Progenitor cell of endocrine pancreas (in vitro differentiated cells): ENCODE measurements around the gene GTPBP4. TPM values are rescaled to one million over a fixed set of nuclear protein-coding genes. Genes with fewer than 3 reads are reported as not detected.

ENCODE experiments used
- DNase-seq: peaks from one replicate; pipeline ENCODE4 v3.0.0; 2021; ENCODE audit warnings: low spot score; ENCODE audit not compliant: unreplicated experiment
- H3K27ac Mint-ChIP-seq: 2 replicates; pipeline ENCODE4 v1.8.0; 2021; ENCODE audit warnings: mild to moderate bottlenecking, moderate library complexity, mixed read lengths
- H3K27me3 Mint-ChIP-seq: 2 replicates; pipeline ENCODE4 v1.8.0; 2021; ENCODE audit warnings: mixed read lengths
- H3K36me3 Mint-ChIP-seq: 2 replicates; pipeline ENCODE4 v1.8.0; 2022; ENCODE audit warnings: mixed read lengths; ENCODE audit not compliant: insufficient read depth
- H3K4me1 Mint-ChIP-seq: 2 replicates; pipeline ENCODE4 v1.8.0; 2021; ENCODE audit warnings: low read depth, mixed read lengths
- H3K4me3 Mint-ChIP-seq: 2 replicates; pipeline ENCODE4 v1.8.0; 2021; ENCODE audit warnings: low read depth, mild to moderate bottlenecking, moderate library complexity, mixed read lengths
- H3K9me3 Mint-ChIP-seq: 2 replicates; pipeline ENCODE4 v1.8.0; 2021; ENCODE audit warnings: low read depth, mixed read lengths
- total RNA-seq: library from RNA; stranded (reverse); gene quantifications from 2 replicates; pipeline ENCODE4 v1.2.1, GENCODE V29; 2021
- TF ChIP-seq, protein P1 (sequence below): fragments of 200-600 bp; sonication (generic); IDR thresholded peaks from one replicate; pipeline ENCODE4 v1.5.0; 2021; ENCODE audit warnings: antibody characterized with exemption, mild to moderate bottlenecking; ENCODE audit not compliant: unreplicated experiment

GTPBP4 gene
- total RNA-seq, 1 donor from 2014 or later: 53.2 TPM

DNA sequence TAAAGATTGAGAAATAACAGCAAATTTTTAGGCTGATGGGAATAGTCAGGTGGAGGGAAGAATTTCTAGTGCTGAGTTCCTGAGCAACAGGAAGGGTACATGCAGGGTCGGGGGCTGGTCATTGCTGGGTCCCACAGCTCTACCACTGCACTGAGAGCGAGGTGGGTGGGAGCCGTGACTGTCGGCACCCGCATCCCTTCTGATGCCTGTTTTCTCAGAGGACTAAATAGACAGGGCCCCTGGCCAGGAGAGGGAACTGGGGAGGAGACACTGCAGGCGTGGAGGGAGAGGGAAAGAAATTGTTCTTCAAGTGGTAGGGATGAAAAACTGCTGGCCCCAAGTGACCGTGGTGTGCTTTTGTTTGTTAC, 7.3 kb downstream of the GTPBP4 start:
- H3K9me3 Mint-ChIP-seq: no peaks in the 10 kb centered on the region
- no peak overlapping the region for H3K27ac Mint-ChIP-seq
- H3K27me3 Mint-ChIP-seq: no peaks in the 10 kb centered on the region
- peaks cover 32% of the 10 kb centered on the region for H3K36me3 Mint-ChIP-seq
- H3K4me1 Mint-ChIP-seq: no peaks in the 10 kb centered on the region
- TF ChIP-seq, protein P1, sequence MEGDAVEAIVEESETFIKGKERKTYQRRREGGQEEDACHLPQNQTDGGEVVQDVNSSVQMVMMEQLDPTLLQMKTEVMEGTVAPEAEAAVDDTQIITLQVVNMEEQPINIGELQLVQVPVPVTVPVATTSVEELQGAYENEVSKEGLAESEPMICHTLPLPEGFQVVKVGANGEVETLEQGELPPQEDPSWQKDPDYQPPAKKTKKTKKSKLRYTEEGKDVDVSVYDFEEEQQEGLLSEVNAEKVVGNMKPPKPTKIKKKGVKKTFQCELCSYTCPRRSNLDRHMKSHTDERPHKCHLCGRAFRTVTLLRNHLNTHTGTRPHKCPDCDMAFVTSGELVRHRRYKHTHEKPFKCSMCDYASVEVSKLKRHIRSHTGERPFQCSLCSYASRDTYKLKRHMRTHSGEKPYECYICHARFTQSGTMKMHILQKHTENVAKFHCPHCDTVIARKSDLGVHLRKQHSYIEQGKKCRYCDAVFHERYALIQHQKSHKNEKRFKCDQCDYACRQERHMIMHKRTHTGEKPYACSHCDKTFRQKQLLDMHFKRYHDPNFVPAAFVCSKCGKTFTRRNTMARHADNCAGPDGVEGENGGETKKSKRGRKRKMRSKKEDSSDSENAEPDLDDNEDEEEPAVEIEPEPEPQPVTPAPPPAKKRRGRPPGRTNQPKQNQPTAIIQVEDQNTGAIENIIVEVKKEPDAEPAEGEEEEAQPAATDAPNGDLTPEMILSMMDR: no peak
- H3K4me3 Mint-ChIP-seq: no peak overlapping the region
- no peak for DNase-seq

- Mint-ChIP-seq H3K4me3 (no peak overlapping the region), H3K9me3 (peaks cover 2% of the 10 kb centered on the region), H3K27ac (no peak overlapping the region), H3K36me3 (peaks cover 36% of the 10 kb centered on the region), H3K4me1 (no peaks in the 10 kb centered on the region), H3K27me3 (no peaks in the 10 kb centered on the region)
- TF ChIP-seq, protein P1: no peak
- no peak for DNase-seq
Measured at GRCh38 chr10:996031-996430, 7.8 kb downstream of the GTPBP4 start.

DNA sequence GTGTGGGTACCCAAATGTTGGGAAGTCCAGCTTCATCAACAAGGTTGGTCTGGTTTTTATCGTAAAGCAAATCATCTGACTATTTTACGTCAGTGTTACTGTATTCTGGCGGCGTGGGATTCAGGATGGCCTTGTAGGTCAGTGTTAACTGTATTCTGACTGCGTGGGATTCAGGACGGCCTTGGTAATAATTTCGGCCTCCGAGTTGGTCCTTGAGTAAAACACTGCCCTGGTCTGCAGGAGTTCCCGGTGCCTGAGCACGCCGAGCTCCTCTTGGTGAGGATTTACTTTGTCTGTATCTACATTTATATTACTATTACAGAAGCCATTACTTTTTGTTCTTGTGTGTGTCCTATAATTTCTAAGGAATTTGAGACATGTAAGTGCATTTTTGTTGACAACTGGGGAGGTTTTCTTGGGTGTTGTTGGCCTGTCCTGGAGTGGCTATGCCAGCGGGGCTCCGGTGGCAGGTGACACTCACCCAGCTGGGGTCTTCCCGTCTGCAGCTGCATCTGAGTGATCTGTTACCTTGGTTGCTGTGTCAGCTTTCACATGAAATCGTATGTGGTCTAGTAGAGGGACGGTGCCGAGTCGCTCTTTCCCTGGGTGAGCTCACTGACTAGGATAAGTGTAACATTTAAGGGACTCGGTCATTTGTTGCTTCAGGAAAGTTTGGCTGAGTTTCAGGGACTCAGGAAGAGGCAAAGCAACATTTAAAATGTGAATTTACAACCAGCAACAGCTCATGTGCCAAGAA, 9.2 kb downstream of the GTPBP4 start:
- H3K4me1 Mint-ChIP-seq: no peaks in the 10 kb centered on the region
- H3K4me3 Mint-ChIP-seq: no peak overlapping the region
- DNase-seq: no peak
- H3K36me3 Mint-ChIP-seq: peaks cover 47% of the 10 kb centered on the region
- no peaks in the 10 kb centered on the region for H3K27me3 Mint-ChIP-seq
- H3K27ac Mint-ChIP-seq: no peak overlapping the region
- TF ChIP-seq, protein P1: no peak
- H3K9me3 Mint-ChIP-seq: peaks cover 7% of the 10 kb centered on the region

GRCh38 chr10:1002425-1003006, 14.3 kb downstream of the GTPBP4 start:
- Mint-ChIP-seq H3K9me3 (peaks cover 14% of the 10 kb centered on the region), H3K27me3 (no peaks in the 10 kb centered on the region), H3K4me1 (no peaks in the 10 kb centered on the region), H3K27ac (no peak overlapping the region), H3K36me3 (peaks cover 53% of the 10 kb centered on the region), H3K4me3 (no peak overlapping the region)
- TF ChIP-seq, protein P1: no peak
- no peak for DNase-seq

DNA sequence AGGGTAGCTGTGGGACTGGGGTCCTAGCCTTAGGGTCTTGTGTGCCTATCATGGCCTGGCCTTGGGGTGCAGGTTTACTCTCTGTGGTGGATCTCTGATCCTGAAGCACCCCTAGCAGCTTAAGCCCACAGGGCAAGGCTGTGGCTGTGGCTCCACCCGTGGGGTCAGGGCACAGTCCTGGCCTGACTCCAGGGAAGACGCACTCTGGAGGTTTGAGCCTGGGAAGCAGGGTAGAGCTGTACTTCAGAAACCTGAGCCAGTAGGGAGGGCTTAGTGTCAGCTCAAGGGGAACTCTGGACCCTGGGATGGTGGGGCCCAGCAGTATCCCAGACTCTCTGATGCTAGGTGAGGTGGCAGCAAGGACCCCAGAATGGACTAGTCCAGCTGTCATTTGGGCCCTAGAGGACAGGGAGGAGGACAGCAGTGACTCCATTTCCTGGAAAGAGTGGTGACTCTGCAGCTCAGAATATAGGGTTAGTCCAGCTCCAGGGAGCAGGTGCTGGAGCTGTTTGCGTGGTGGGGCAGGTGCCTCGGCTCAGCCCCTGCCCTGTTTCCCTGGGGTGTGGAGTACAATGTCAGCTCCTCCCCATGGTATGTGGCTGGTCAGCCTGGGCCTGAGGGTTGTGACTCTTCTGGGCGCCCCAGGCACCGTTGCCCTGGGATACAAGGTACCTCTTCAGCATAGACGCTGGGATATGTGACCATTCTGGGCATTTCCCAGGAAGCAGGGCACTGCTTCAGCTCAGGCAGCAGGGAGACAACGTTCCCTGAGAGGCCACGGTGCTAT, 15.8 kb downstream of the GTPBP4 start:
- TF ChIP-seq, protein P1: no peak
- Mint-ChIP-seq H3K9me3 (peaks cover 14% of the 10 kb centered on the region), H3K4me3 (no peak overlapping the region), H3K27me3 (no peaks in the 10 kb centered on the region), H3K27ac (no peak overlapping the region), H3K36me3 (peaks cover 51% of the 10 kb centered on the region), H3K4me1 (no peaks in the 10 kb centered on the region)
- no peak for DNase-seq
